ENCODE results near the gene MRPL50.

DNA sequence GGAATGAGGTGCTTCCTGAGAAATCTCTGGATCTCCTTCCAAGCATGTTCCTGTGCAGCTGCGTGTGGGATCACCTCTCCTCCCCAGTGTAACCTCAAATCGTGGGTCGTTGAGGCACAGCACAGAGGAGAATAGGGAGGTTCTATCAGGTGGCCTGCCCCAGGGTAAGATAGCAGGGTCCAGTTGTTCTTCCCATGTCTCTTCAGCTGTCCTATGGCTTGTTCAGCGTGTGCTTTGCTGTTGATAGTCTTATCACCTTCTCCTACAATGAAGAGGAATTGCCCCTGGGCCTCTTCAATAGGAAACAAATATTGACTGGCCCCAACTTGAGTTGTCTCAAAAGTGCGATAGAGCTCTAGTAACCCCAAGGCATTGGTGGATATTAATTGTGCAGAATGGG lies 36.0 kb downstream of the MRPL50 start:
- TF ChIP-seq, protein P1, sequence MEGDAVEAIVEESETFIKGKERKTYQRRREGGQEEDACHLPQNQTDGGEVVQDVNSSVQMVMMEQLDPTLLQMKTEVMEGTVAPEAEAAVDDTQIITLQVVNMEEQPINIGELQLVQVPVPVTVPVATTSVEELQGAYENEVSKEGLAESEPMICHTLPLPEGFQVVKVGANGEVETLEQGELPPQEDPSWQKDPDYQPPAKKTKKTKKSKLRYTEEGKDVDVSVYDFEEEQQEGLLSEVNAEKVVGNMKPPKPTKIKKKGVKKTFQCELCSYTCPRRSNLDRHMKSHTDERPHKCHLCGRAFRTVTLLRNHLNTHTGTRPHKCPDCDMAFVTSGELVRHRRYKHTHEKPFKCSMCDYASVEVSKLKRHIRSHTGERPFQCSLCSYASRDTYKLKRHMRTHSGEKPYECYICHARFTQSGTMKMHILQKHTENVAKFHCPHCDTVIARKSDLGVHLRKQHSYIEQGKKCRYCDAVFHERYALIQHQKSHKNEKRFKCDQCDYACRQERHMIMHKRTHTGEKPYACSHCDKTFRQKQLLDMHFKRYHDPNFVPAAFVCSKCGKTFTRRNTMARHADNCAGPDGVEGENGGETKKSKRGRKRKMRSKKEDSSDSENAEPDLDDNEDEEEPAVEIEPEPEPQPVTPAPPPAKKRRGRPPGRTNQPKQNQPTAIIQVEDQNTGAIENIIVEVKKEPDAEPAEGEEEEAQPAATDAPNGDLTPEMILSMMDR (IDR thresholded peaks at IDR 0.05; ENCODE audit: insufficient read depth, low read length, poor library complexity, severe bottlenecking): no peak
- no peak for TF ChIP-seq EZH2phosphoT487 (conservative IDR thresholded peaks at IDR 0.05; ENCODE audit: low read length)

Data from SU-DHL-6 (cell line).